Measurements from ENCODE around the gene VEPH1.
"Not testable (repeated sequence)": the region's sequence is repeated elsewhere in the genome, so short reads cannot be mapped to it uniquely, and the experiment has no call there.

The VEPH1 gene

GRCh38 chr3:157381606-157382005 is 121.6 kb downstream of the VEPH1 start:
- no peak for DNase-seq

- no peak for DNase-seq
Observed at GRCh38 chr3:157379525-157380140, 123.6 kb downstream of the VEPH1 start.

GRCh38 chr3:157376603-157377300 is 126.5 kb downstream of the VEPH1 start:
- no peak for DNase-seq

GRCh38 chr3:157375342-157375986 is 127.8 kb downstream of the VEPH1 start:
- DNase-seq, result no peak

- no peak for DNase-seq
Observed at GRCh38 chr3:157374933-157375332, 128.3 kb downstream of the VEPH1 start.

GRCh38 chr3:157373783-157374182 is 129.4 kb downstream of the VEPH1 start:
- no peak for DNase-seq

GRCh38 chr3:157370867-157371266 is 132.3 kb downstream of the VEPH1 start:
- no peak for DNase-seq

GRCh38 chr3:157369727-157370421 is 133.3 kb downstream of the VEPH1 start:
- peak; percentile 29 for DNase-seq

GRCh38 chr3:157368171-157368570 is 135.0 kb downstream of the VEPH1 start:
- DNase-seq, result no peak

- DNase-seq, result no peak
Observed at GRCh38 chr3:157363393-157363792, 139.8 kb downstream of the VEPH1 start.

- DNase-seq, result no peak
Observed at GRCh38 chr3:157362348-157362747, 140.9 kb downstream of the VEPH1 start.

GRCh38 chr3:157360044-157360443 is 143.2 kb downstream of the VEPH1 start:
- no peak for DNase-seq

- DNase-seq, result no peak
Observed at GRCh38 chr3:157356541-157356940, 146.7 kb downstream of the VEPH1 start.

- DNase-seq, result no peak
Observed at GRCh38 chr3:157355276-157355675, 147.9 kb downstream of the VEPH1 start.

- DNase-seq, result no peak
Observed at GRCh38 chr3:157354722-157355121, 148.5 kb downstream of the VEPH1 start.

- DNase-seq, result no peak
Observed at GRCh38 chr3:157354254-157354653, 149.0 kb downstream of the VEPH1 start.

GRCh38 chr3:157353652-157354051 is 149.6 kb downstream of the VEPH1 start:
- no peak for DNase-seq

- DNase-seq, result no peak
Observed at GRCh38 chr3:157351981-157352380, 151.2 kb downstream of the VEPH1 start.

GRCh38 chr3:157350651-157351050 is 152.6 kb downstream of the VEPH1 start:
- not testable (repeated sequence) for DNase-seq

- DNase-seq, result not testable (repeated sequence)
Observed at GRCh38 chr3:157348304-157349075, 154.7 kb downstream of the VEPH1 start.

- DNase-seq, result no peak
Observed at GRCh38 chr3:157347577-157348303, 155.5 kb downstream of the VEPH1 start.
